Measurements from ENCODE around the gene COG7. TPM values are rescaled to one million over a fixed set of nuclear protein-coding genes. Genes with fewer than 3 reads are reported as not detected.

COG7 gene
- total RNA-seq, 5 donors from 2014 or later (not counting 1 experiment from before 2014, with no cell fraction given): 15.8 to 23.2 (median 22.4) TPM

DNA sequence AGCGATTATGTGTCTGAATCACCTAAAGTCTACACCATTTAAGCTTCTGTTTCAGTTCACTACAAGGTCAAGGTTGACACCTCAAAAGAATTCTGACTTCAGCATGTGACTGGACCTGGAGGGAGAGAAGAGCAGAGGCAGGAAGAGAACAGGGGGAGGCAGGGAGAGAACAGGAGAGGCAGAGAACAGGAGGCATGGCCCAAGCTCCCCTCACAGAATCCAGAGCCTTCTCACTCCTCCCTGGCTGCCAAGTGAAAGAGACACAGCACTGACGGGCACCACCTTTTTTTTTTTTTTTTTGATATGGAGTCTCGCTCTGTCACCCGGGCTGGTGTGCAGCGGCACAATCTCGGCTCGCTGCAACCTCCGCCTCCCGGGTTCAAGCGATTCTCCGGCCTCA is 45.9 kb upstream of the COG7 start:
- WGBS (ENCODE audit: insufficient coverage): 100% methylated on average over 8 of the region's 11 CpGs
- no peaks in the 10 kb centered on the region for H3K27me3 ChIP-seq (replicated peaks in 1 of 2; ENCODE audit: control insufficient read depth in 2 of 2, extremely low read depth in 1 of 2, insufficient read depth in 2 of 2, low read length in 1 of 2)
- H3K9me3 ChIP-seq: no peaks in the 10 kb centered on the region
- DNase-seq (no peak), ATAC-seq (replicated peaks in 1 of 4) (no peak)
- ChIA-PET CTCF (no interaction called here), POLR2A (interaction anchor here in 1 of 2 donors (0.7 kb wide), 2 partner anchors 9 to 50 kb away, joined by 3 read pairs; no protein-coding TSS in a partner anchor)
- Mint-ChIP-seq H3K9me3 (no peaks in the 10 kb centered on the region), H3K4me3 (no peak overlapping the region), H3K27ac (no peak overlapping the region), H3K36me3 (peaks cover 16% of the 10 kb centered on the region), H3K4me1 (peaks cover 36 to 63% (median 62%) of the 10 kb centered on the region in 3 donors), H3K27me3 (no peaks in the 10 kb centered on the region)
- H3K36me3 ChIP-seq (ENCODE audit: control insufficient read depth in 2 of 2, extremely low read depth in 1 of 2, insufficient read depth in 1 of 2, low read length in 1 of 2): peaks cover 5 to 21% of the 10 kb centered on the region in 2 donors
- H3K27ac ChIP-seq (ENCODE audit: low read length): no peak overlapping the region
- no peak overlapping the region for H3K4me3 ChIP-seq (ENCODE audit: control insufficient read depth in 1 of 2, extremely low read depth in 1 of 2, low read length in 1 of 2)
- peaks cover 0 to 26% of the 10 kb centered on the region in 2 experiments for H3K4me1 ChIP-seq (ENCODE audit: control insufficient read depth in 1 of 2, extremely low read depth in 1 of 2, insufficient read depth in 2 of 2, low read length in 2 of 2)

DNA sequence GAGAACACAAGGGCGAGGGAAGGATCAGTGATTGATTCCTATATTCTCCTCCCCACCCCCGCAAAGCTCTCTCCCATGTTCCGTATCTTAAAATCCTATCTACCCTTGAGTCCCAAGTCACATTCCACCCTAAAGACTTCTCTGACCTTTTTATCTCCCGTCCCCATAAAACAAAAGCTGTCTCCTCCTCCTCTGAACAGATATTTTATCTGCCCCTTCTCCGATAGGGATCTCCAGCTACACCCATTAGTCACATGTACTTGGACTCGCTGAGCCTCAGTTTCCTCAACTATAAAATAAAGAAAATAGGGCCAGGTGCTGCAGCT is 44.5 kb upstream of the COG7 start:
- Mint-ChIP-seq H3K9me3 (no peaks in the 10 kb centered on the region), H3K36me3 (peaks cover 27% of the 10 kb centered on the region), H3K4me1 (peaks cover 31 to 51% (median 51%) of the 10 kb centered on the region in 3 donors), H3K4me3 (no peak overlapping the region), H3K27me3 (no peaks in the 10 kb centered on the region), H3K27ac (no peak overlapping the region)
- Histone ChIP-seq H3K4me1 (ENCODE audit: control insufficient read depth in 1 of 2, extremely low read depth in 1 of 2, insufficient read depth in 2 of 2, low read length in 2 of 2) (peaks cover 0 to 20% of the 10 kb centered on the region in 2 experiments), H3K27me3 (replicated peaks in 1 of 2; ENCODE audit: control insufficient read depth in 2 of 2, extremely low read depth in 1 of 2, insufficient read depth in 2 of 2, low read length in 1 of 2) (no peaks in the 10 kb centered on the region), H3K36me3 (ENCODE audit: control insufficient read depth in 2 of 2, extremely low read depth in 1 of 2, insufficient read depth in 1 of 2, low read length in 1 of 2) (peaks cover 12 to 34% of the 10 kb centered on the region in 2 donors), H3K9me3 (no peaks in the 10 kb centered on the region), H3K4me3 (ENCODE audit: control insufficient read depth in 1 of 2, extremely low read depth in 1 of 2, low read length in 1 of 2) (no peak overlapping the region), H3K27ac (ENCODE audit: low read length) (no peak overlapping the region)
- ChIA-PET POLR2A (no interaction called here), CTCF (no interaction called here)
- DNase-seq: no peak
- WGBS (ENCODE audit: insufficient coverage): 97% methylated on average over 3 of the region's 6 CpGs
- ATAC-seq (replicated peaks in 1 of 4): no peak

DNA sequence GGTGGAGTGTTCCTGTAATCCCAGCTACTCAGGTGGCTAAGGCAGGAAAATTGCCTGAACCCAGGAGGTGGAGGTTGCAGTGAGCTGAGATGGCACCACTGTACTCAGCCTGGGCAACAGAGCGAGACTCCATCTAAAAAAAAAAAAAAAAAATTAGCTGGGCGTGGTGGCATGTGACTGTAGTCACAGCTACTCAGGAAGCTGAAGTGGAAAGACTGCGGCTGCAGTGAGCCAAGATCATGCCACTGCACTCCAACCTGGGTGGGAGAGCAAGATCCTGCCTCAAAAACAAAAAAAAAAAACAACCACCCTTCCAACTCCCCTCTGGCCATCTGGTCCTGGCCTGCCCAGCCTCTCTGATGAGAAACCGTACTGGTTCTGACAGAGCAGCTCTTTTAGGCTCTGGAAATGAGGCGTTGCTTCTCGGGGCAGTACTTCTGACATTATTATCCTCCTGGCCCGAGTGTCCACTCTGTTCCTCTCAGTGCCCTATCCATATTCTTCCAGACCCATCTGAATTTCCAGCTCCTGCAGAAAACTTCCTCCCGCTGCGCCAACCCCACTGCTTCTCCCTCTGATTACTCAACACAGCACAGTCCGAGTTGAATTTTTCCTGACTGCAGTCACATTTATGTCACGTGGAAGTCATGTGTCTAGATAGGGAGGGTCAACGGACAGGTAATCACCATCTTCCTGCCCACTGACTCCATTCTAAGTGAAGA is 44.0 kb upstream of the COG7 start:
- no peaks in the 10 kb centered on the region for H3K9me3 Mint-ChIP-seq
- POLR2A ChIA-PET: no interaction called here
- no peak overlapping the region for H3K27ac Mint-ChIP-seq

DNA sequence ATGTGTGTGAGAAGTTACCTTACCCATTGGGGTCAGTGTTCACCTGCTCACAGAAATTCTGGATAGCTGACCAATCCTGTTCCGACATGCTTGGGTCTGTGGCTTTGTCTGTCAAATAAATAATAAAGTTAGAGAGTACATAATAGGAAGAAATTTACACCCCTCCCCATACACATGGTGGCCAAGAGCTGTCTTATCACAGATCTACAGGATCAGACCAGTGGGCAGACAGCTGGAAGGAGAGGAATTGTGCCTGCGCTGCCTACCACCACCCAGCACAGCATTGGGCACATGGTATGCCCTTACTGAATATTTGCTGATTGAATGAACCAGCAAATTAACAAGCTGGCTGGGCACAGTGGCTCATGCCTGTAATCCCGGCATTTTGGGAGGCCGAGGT is 42.7 kb upstream of the COG7 start:
- no peaks in the 10 kb centered on the region for H3K9me3 Mint-ChIP-seq
- ChIA-PET CTCF (interaction anchor here in 1 of 2 donors (1.3 kb wide), 1 partner anchor 9 kb away, joined by 5 read pairs; no protein-coding TSS in a partner anchor), POLR2A (no interaction called here)
- peaks cover 16 to 47% of the 10 kb centered on the region in 2 donors for H3K36me3 ChIP-seq (ENCODE audit: control insufficient read depth in 2 of 2, extremely low read depth in 1 of 2, insufficient read depth in 1 of 2, low read length in 1 of 2)
- DNase-seq (no peak), ATAC-seq (replicated peaks in 1 of 4) (no peak)
- no peaks in the 10 kb centered on the region for H3K9me3 ChIP-seq
- H3K4me1 Mint-ChIP-seq: peaks cover 30 to 34% (median 33%) of the 10 kb centered on the region in 3 donors
- peaks cover 0 to 19% of the 10 kb centered on the region in 2 experiments for H3K4me1 ChIP-seq (ENCODE audit: control insufficient read depth in 1 of 2, extremely low read depth in 1 of 2, insufficient read depth in 2 of 2, low read length in 2 of 2)
- no peak overlapping the region for H3K27ac ChIP-seq (ENCODE audit: low read length)
- no peak overlapping the region for H3K27ac Mint-ChIP-seq
- no peaks in the 10 kb centered on the region for H3K27me3 Mint-ChIP-seq
- H3K4me3 ChIP-seq (ENCODE audit: control insufficient read depth in 1 of 2, extremely low read depth in 1 of 2, low read length in 1 of 2): no peak overlapping the region
- no peak overlapping the region for H3K4me3 Mint-ChIP-seq
- H3K36me3 Mint-ChIP-seq: peaks cover 41% of the 10 kb centered on the region
- WGBS (ENCODE audit: insufficient coverage): no CpG with 5 or more reads among the region's 4 CpGs
- H3K27me3 ChIP-seq (replicated peaks in 1 of 2; ENCODE audit: control insufficient read depth in 2 of 2, extremely low read depth in 1 of 2, insufficient read depth in 2 of 2, low read length in 1 of 2): no peaks in the 10 kb centered on the region

More for the DNA sequence above, 44.0 kb upstream of the COG7 start:
- Mint-ChIP-seq H3K4me1 (peaks cover 31 to 46% (median 46%) of the 10 kb centered on the region in 3 donors), H3K27me3 (no peaks in the 10 kb centered on the region), H3K4me3 (no peak overlapping the region), H3K36me3 (peaks cover 32% of the 10 kb centered on the region)
- H3K27me3 ChIP-seq (replicated peaks in 1 of 2; ENCODE audit: control insufficient read depth in 2 of 2, extremely low read depth in 1 of 2, insufficient read depth in 2 of 2, low read length in 1 of 2): no peaks in the 10 kb centered on the region
- peak in 1 of 4 experiments; percentile 37 for ATAC-seq (replicated peaks in 1 of 4)
- no peaks in the 10 kb centered on the region for H3K9me3 ChIP-seq
- H3K27ac ChIP-seq (ENCODE audit: low read length): no peak overlapping the region
- peaks cover 0 to 19% of the 10 kb centered on the region in 2 experiments for H3K4me1 ChIP-seq (ENCODE audit: control insufficient read depth in 1 of 2, extremely low read depth in 1 of 2, insufficient read depth in 2 of 2, low read length in 2 of 2)
- CTCF ChIA-PET: interaction anchor here in 1 of 2 donors (1.3 kb wide), 1 partner anchor 8 kb away, joined by 5 read pairs; no protein-coding TSS in a partner anchor
- H3K4me3 ChIP-seq (ENCODE audit: control insufficient read depth in 1 of 2, extremely low read depth in 1 of 2, low read length in 1 of 2): no peak overlapping the region
- H3K36me3 ChIP-seq (ENCODE audit: control insufficient read depth in 2 of 2, extremely low read depth in 1 of 2, insufficient read depth in 1 of 2, low read length in 1 of 2): peaks cover 12 to 40% of the 10 kb centered on the region in 2 donors
- 97% methylated on average over 6 of the region's 12 CpGs for WGBS (ENCODE audit: insufficient coverage)
- DNase-seq: no peak

DNA sequence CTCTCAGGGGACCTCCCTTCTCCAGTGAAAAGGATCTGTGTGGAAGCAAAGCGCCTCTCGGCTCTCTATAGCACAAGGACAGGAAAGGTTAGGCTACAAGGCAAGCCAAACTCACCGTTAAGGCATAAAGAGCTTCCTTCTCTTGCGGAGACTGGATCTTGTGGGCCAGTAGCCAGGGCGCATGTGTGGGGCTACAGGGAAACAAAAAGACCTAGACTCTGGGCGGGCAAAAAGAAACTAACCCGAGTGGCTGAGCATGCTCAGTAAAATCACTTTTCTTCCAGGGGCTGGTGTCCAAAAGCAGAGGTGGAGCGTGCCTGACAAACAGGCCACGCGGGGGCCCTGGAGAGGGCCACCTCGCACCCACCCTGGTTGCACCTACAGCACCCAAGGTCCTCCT is 41.2 kb upstream of the COG7 start:
- Histone ChIP-seq H3K4me3 (ENCODE audit: control insufficient read depth in 1 of 2, extremely low read depth in 1 of 2, low read length in 1 of 2) (no peak overlapping the region), H3K9me3 (no peaks in the 10 kb centered on the region), H3K4me1 (ENCODE audit: control insufficient read depth in 1 of 2, extremely low read depth in 1 of 2, insufficient read depth in 2 of 2, low read length in 2 of 2) (peaks cover 0 to 9% of the 10 kb centered on the region in 2 experiments), H3K36me3 (ENCODE audit: control insufficient read depth in 2 of 2, extremely low read depth in 1 of 2, insufficient read depth in 1 of 2, low read length in 1 of 2) (peaks cover 16 to 58% of the 10 kb centered on the region in 2 donors), H3K27me3 (replicated peaks in 1 of 2; ENCODE audit: control insufficient read depth in 2 of 2, extremely low read depth in 1 of 2, insufficient read depth in 2 of 2, low read length in 1 of 2) (no peaks in the 10 kb centered on the region), H3K27ac (ENCODE audit: low read length) (no peak overlapping the region)
- peaks cover 21 to 22% (median 21%) of the 10 kb centered on the region in 3 donors for H3K4me1 Mint-ChIP-seq
- WGBS (ENCODE audit: insufficient coverage): 97% methylated on average over 9 of the region's 11 CpGs
- H3K27ac Mint-ChIP-seq: no peak overlapping the region
- no peak for DNase-seq
- no peak for ATAC-seq (replicated peaks in 1 of 4)
- POLR2A ChIA-PET: no interaction called here
- H3K36me3 Mint-ChIP-seq: peaks cover 51% of the 10 kb centered on the region
- no peak overlapping the region for H3K4me3 Mint-ChIP-seq
- CTCF ChIA-PET: interaction anchor here in 1 of 2 donors (0.5 kb wide), 1 partner anchor 1515 kb away, joined by 6 read pairs; no protein-coding TSS in a partner anchor
- no peaks in the 10 kb centered on the region for H3K27me3 Mint-ChIP-seq
- H3K9me3 Mint-ChIP-seq: no peaks in the 10 kb centered on the region

DNA sequence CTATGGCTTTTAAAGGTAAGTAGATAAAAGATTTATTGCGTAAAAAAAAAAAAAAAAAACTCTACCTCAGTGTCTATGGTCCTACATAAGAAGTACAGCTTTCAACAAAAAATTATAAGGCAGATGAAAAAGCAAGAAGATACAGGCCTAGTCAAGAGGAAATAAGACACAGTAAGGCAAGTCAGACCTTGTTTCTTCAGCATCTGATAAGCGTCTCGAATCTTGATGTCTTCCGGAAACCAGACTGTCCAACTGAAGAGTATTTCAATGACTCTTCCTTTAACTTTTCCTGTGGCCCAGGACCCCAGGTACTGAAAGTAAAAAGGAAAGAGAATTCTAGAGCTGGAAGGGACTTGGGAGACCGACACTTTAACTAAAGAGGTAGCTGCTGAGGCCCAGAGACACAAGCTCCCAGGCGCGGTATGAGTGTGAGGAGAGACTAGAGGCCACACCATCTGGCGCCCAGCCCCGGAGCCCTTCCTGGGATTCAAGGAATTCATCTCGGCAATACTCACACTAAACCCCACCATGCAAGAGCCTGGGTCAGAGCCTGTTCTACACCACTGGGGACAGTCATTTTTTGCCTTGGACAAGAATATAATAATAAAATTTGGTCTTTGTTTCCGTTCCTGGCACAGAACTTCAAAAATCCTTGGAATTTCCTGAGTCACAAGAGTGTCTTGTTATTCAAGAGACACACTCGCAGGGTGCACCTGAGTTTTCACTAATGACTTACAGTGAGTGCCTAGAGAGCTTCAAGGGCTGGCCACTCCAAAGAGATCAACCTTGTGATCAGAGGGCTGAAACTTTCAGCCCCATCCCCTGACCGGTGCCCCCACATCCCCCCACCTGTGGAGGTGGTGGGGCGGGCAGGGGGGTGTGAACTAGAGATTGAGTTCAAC is 38.8 kb upstream of the COG7 start:
- no peak for ATAC-seq (replicated peaks in 1 of 4)
- WGBS (ENCODE audit: insufficient coverage): 94% methylated on average over 6 of the region's 14 CpGs
- Mint-ChIP-seq H3K4me3 (no peak overlapping the region), H3K36me3 (peaks cover 46% of the 10 kb centered on the region), H3K27ac (no peak overlapping the region), H3K9me3 (no peaks in the 10 kb centered on the region), H3K4me1 (peaks cover 0 to 3% (median 0%) of the 10 kb centered on the region in 3 donors), H3K27me3 (no peaks in the 10 kb centered on the region)
- ChIA-PET CTCF (no interaction called here), POLR2A (interaction anchor here in 1 of 2 donors (0.6 to 0.7 kb wide), 3 partner anchors 12 to 142 kb away, joined by 3 to 5 read pairs (median 4); no protein-coding TSS in a partner anchor)
- Histone ChIP-seq H3K27me3 (replicated peaks in 1 of 2; ENCODE audit: control insufficient read depth in 2 of 2, extremely low read depth in 1 of 2, insufficient read depth in 2 of 2, low read length in 1 of 2) (no peaks in the 10 kb centered on the region), H3K27ac (ENCODE audit: low read length) (no peak overlapping the region), H3K36me3 (ENCODE audit: control insufficient read depth in 2 of 2, extremely low read depth in 1 of 2, insufficient read depth in 1 of 2, low read length in 1 of 2) (peaks cover 22 to 81% of the 10 kb centered on the region in 2 donors), H3K4me1 (ENCODE audit: control insufficient read depth in 1 of 2, extremely low read depth in 1 of 2, insufficient read depth in 2 of 2, low read length in 2 of 2) (no peaks in the 10 kb centered on the region), H3K4me3 (ENCODE audit: control insufficient read depth in 1 of 2, extremely low read depth in 1 of 2, low read length in 1 of 2) (no peak overlapping the region), H3K9me3 (no peaks in the 10 kb centered on the region)
- DNase-seq: no peak

Measured in T-cell (primary cell).